CD1c-positive myeloid dendritic cell (primary cell): Measurements from ENCODE around the gene TTC38.

ENCODE experiments used
- DNase-seq: peaks from one replicate; pipeline ENCODE4 v3.0.0-alpha.2; 2016; ENCODE audit errors: extremely low spot score

TTC38 gene

GRCh38 chr22:46327691-46328465, 60.1 kb downstream of the TTC38 start:
- no peak for DNase-seq

- no peak for DNase-seq
These were observed 61.0 kb downstream of the TTC38 start for GRCh38 chr22:46328797-46329196.

GRCh38 chr22:46329616-46330015, 61.8 kb downstream of the TTC38 start:
- DNase-seq, result no peak

- no peak for DNase-seq
These were observed 62.6 kb downstream of the TTC38 start for GRCh38 chr22:46330426-46330825.

GRCh38 chr22:46331496-46331895, 63.7 kb downstream of the TTC38 start:
- DNase-seq, result no peak

- DNase-seq, result peak; percentile 92
These were observed 67.7 kb downstream of the TTC38 start, which contains the start of gene TRMU for GRCh38 chr22:46335201-46336118. TRMU (plus strand) TSS chr22:46335714; CDS start chr22:46335765, 51 bp downstream.

GRCh38 chr22:46336119-46337078, 68.6 kb downstream of the TTC38 start:
- DNase-seq, result peak; percentile 10

- no peak for DNase-seq
These were observed 70.1 kb downstream of the TTC38 start for GRCh38 chr22:46337870-46338269.

- no peak for DNase-seq
These were observed 70.8 kb downstream of the TTC38 start for GRCh38 chr22:46338636-46339035.

- no peak for DNase-seq
These were observed 72.1 kb downstream of the TTC38 start for GRCh38 chr22:46339956-46340355.

- no peak for DNase-seq
These were observed 72.9 kb downstream of the TTC38 start for GRCh38 chr22:46340676-46341075.
